Sigmoid colon (tissue), 7 donors: Measurements from ENCODE around the gene STXBP5. TPM values are rescaled to one million over a fixed set of nuclear protein-coding genes. Genes with fewer than 3 reads are reported as not detected.

Experiments used
- DNase-seq: peaks from one replicate; pipeline ENCODE4 v3.0.0-alpha.2; 2019
- H3K27ac ChIP-seq, 4 donors: fragments of 200-600 bp; sonication (generic); one replicate each; pipeline ENCODE4 v1.5.1; 2016 to 2019; ENCODE audit warnings: mild to moderate bottlenecking in 1 of 4
- H3K27me3 ChIP-seq, 3 donors: fragments of 200-600 bp; sonication (generic); one replicate each; pipeline ENCODE4 v1.5.1; 2019; ENCODE audit warnings: mild to moderate bottlenecking in 1 of 3
- H3K36me3 ChIP-seq, 4 donors: fragments of 200-600 bp; sonication (generic); one replicate each; pipeline ENCODE4 v1.5.1; 2016 to 2019
- H3K4me1 ChIP-seq, 4 donors: fragments of 200-600 bp; sonication (generic); one replicate each; pipeline ENCODE4 v1.5.1; 2017 to 2019
- H3K4me3 ChIP-seq, 4 donors: fragments of 200-600 bp; sonication (generic); one replicate each; pipeline ENCODE4 v1.5.1; 2017 to 2019; ENCODE audit warnings: mild to moderate bottlenecking in 2 of 4, moderate library complexity in 1 of 4
- H3K9me3 ChIP-seq, 4 donors: fragments of 200-600 bp in 3 of 4; sonication (generic) in 3 of 4; one replicate each; pipeline versions ENCODE4 v1.5.1 to v1.6.1; 2013 to 2019
- EP300 ChIP-seq, 4 donors: sonication (generic); formaldehyde crosslinking; IDR thresholded peaks; one replicate each; pipeline ENCODE4 v1.6.1; 2017; ENCODE audit warnings: antibody characterized with exemption in 4 of 4
- POLR2A ChIP-seq, 2 donors: fragments of 450-650 bp; IDR thresholded peaks; one replicate each; pipeline ENCODE4 v1.6.1; 2016; ENCODE audit warnings: antibody characterized with exemption in 2 of 2, mild to moderate bottlenecking in 2 of 2, moderate library complexity in 2 of 2
- POLR2AphosphoS5 ChIP-seq, 4 donors: sonication (generic); formaldehyde crosslinking; IDR thresholded peaks; one replicate each; pipeline ENCODE4 v1.6.1; 2017; ENCODE audit warnings: antibody characterized with exemption in 4 of 4
- WGBS, 2 donors: extraction: QIAGEN DNeasy Blood & Tissue Kit; methylation state at CpG; one replicate each; pipeline ENCODE4 v1.1.7; 2013; 5-methylcytosine and 5-hydroxymethylcytosine counted together
- intact Hi-C: fragments of 100-400 bp; cut with DNase I; formaldehyde crosslinking; loops from one replicate; pipeline ENCODE4 v1.15.1; 2023
- polyA plus RNA-seq, 3 donors: library from polyadenylated mRNA; stranded (reverse); fragments of 200-250 nt; gene quantifications; one replicate each; pipeline ENCODE4 v1.2.3, GENCODE V29; 2013
- total RNA-seq, 4 donors: library from RNA; depleted of rRNA; stranded (reverse); fragments of >200 nt; gene quantifications; one replicate each; pipeline ENCODE4 v1.1.0, GENCODE V29; 2016
- TF ChIP-seq, protein P1 (sequence below), 4 experiments: fragments of 450-650 bp in 3 of 4; fragments of 200-600 bp in 1 of 4; IDR thresholded peaks; one replicate each; pipeline ENCODE4 v1.5.1; 2016 to 2019; ENCODE audit warnings: antibody characterized with exemption in 4 of 4, mild to moderate bottlenecking in 3 of 4, moderate library complexity in 2 of 4
- donor health status: healthy with polysubstance abuse.
- donor health status: Bipolar disorder and iron deficiency.
- donor health status: healthy.

STXBP5 gene
- 10 to 100 TPM; 24.2 to 34.3 (median 31.8) TPM for total RNA-seq
- polyA plus RNA-seq: 10 to 100 TPM; 16.0 to 20.8 (median 18.0) TPM

DNA sequence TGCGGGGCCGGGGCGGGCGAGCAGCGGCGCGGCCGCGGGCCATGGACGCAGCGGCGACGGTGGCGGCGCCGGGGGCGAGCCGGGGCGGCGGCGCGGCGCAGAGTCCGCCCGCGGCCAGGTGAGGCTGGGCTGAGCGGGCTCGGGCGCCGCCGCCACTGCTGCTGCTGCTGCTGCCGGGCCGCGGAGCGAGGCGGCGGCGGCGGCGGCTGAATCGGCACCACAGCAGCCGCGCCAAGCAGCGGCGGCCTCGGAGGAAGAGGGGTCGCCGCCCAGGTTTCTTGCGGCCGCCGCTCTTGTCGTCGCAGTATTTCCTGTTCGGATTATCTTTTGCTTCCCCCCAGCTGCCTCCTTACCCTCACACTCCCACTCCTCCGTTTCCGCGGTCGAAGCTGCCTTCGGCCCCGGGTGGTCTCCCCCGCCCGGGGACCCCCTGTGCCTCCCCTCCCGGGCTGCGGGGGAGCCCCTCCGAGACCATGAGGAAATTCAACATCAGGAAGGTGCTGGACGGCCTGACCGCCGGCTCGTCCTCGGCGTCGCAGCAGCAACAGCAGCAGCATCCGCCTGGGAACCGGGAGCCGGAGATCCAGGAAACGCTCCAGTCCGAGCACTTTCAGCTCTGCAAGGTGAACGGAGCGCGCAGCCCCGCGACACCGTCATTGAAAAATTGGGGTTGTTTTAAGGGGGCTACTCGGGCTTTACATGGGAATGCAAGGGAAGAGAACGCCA, at the start of gene STXBP5:
TSS of gene STXBP5 (plus strand) at position 358 of the 726 bp plus-strand sequence. CDS start at position 474, 116 bp downstream.
- H3K4me3 ChIP-seq: peak within 1 kb of the TSS; percentile 66 to 91 (median 86)
- peak within 1 kb of the TSS; percentile 93 to 98 (median 96) for H3K27ac ChIP-seq
- H3K36me3 ChIP-seq: no peaks in the 10 kb centered on the region
- 0 to 1% methylated on average over 85 of the region's 85 CpGs for WGBS, 2 donors
- H3K27me3 ChIP-seq: no peaks in the 10 kb centered on the region
- H3K9me3 ChIP-seq: no peaks in the 10 kb centered on the region
- intact Hi-C loops: loop anchor here (5.0 to 10.0 kb wide), 4 partner anchors 78 to 1469 kb away; partner anchors contain the start of gene EPM2A
- DNase-seq: peak; percentile 81
- no peak for TF ChIP-seq POLR2A (IDR thresholded peaks at IDR 0.05)
- TF ChIP-seq EP300 (IDR thresholded peaks at IDR 0.05): no peak
- TF ChIP-seq, protein P1, sequence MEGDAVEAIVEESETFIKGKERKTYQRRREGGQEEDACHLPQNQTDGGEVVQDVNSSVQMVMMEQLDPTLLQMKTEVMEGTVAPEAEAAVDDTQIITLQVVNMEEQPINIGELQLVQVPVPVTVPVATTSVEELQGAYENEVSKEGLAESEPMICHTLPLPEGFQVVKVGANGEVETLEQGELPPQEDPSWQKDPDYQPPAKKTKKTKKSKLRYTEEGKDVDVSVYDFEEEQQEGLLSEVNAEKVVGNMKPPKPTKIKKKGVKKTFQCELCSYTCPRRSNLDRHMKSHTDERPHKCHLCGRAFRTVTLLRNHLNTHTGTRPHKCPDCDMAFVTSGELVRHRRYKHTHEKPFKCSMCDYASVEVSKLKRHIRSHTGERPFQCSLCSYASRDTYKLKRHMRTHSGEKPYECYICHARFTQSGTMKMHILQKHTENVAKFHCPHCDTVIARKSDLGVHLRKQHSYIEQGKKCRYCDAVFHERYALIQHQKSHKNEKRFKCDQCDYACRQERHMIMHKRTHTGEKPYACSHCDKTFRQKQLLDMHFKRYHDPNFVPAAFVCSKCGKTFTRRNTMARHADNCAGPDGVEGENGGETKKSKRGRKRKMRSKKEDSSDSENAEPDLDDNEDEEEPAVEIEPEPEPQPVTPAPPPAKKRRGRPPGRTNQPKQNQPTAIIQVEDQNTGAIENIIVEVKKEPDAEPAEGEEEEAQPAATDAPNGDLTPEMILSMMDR (IDR thresholded peaks at IDR 0.05): no peak
- peak in 3 of 4 donors; percentile 30 to 62 (median 50) for TF ChIP-seq POLR2AphosphoS5 (IDR thresholded peaks at IDR 0.05)
- H3K4me1 ChIP-seq: peaks cover 0 to 33% (median 18%) of the 10 kb centered on the region in 4 donors

DNA sequence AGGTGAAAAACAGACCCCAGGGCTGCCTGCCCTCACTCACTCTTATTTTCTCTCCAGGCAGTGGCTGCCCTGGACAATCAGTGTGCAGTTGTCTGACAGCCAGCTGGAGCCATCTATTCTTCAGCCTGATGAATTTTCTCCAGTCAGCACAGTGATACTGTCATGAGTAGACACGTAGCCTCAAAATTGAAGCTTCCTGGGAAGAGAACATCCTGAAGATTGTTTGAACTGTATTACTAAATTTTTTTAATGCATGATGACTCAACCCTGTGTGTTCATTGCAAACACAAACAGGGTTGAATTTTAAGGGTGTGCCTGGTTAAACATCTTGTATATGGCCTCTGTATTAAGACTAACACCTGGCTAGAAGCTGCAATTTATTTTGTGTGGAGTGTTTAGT, 49.8 kb upstream of the STXBP5 start:
- H3K27me3 ChIP-seq: no peaks in the 10 kb centered on the region
- no peak overlapping the region for H3K27ac ChIP-seq
- no peak overlapping the region for H3K4me3 ChIP-seq
- H3K4me1 ChIP-seq: no peaks in the 10 kb centered on the region
- 13 to 41% methylated on average over 1 of the region's 1 CpG for WGBS, 2 donors
- TF ChIP-seq EP300 (IDR thresholded peaks at IDR 0.05) (no peak), POLR2A (IDR thresholded peaks at IDR 0.05) (no peak), POLR2AphosphoS5 (IDR thresholded peaks at IDR 0.05) (no peak)
- TF ChIP-seq, protein P1 (IDR thresholded peaks at IDR 0.05): no peak
- no peaks in the 10 kb centered on the region for H3K9me3 ChIP-seq
- no peaks in the 10 kb centered on the region for H3K36me3 ChIP-seq
- DNase-seq: no peak
- intact Hi-C loops: no loop called here

DNA sequence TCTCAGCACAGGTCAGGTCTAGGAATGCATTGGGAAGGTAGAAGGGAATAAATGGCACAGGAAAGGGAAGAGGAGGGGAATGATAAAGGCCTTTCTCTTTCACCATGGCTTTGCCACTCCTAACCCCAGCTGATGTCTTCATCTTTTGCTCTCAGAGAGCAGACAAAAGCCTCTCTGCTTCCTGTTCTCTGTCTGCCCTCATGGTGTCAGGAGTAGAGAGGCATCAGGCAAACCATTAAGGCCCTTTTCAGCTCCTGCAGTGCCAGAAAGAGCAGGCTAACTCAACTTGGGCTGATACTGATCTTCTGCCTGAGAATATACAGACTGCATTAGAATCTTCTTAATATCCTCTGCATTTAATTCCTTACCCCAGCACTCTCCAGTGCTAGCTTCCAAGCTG, 48.0 kb upstream of the STXBP5 start:
- Histone ChIP-seq H3K4me3 (no peak overlapping the region), H3K4me1 (no peaks in the 10 kb centered on the region), H3K36me3 (no peaks in the 10 kb centered on the region), H3K27ac (no peak overlapping the region), H3K27me3 (no peaks in the 10 kb centered on the region), H3K9me3 (no peaks in the 10 kb centered on the region)
- no peak for DNase-seq
- TF ChIP-seq EP300 (IDR thresholded peaks at IDR 0.05): no peak
- TF ChIP-seq, protein P1 (IDR thresholded peaks at IDR 0.05): no peak
- no peak for TF ChIP-seq POLR2A (IDR thresholded peaks at IDR 0.05)
- TF ChIP-seq POLR2AphosphoS5 (IDR thresholded peaks at IDR 0.05): no peak
- intact Hi-C loops: no loop called here

DNA sequence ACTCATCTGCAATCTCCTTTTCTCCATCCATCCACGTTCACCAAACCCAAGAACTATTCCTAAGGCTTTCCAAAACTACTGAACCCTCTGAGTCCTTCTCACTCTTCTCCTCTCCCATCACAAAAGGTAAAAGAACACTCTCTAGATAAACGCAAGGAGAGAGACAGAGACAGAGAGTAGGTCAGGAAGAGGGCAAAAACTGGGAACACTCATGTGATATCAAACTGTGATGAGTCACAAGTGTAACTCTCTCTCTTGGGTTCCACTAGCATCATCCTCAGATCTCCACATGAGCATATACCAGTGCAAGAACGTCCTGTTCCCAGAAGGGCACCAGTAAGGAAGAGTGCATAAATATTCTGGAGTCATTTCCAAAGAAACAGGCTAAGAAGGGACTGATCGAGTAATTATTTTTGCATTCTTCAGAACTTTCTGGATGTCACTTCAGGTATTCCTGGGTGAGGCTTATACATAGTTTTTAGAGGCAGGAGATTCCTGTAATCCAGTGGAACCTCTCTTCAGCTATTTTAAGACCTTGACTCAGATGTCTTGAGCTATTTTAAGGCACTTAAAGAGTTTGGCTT, 47.3 kb upstream of the STXBP5 start:
- no peak for DNase-seq
- intact Hi-C loops: no loop called here
- Histone ChIP-seq H3K4me3 (no peak overlapping the region), H3K9me3 (no peaks in the 10 kb centered on the region), H3K27ac (no peak overlapping the region), H3K36me3 (no peaks in the 10 kb centered on the region), H3K4me1 (no peaks in the 10 kb centered on the region), H3K27me3 (no peaks in the 10 kb centered on the region)
- WGBS, 2 donors: 84 to 91% methylated on average over 4 of the region's 4 CpGs
- TF ChIP-seq POLR2A (IDR thresholded peaks at IDR 0.05) (no peak), POLR2AphosphoS5 (IDR thresholded peaks at IDR 0.05) (no peak), EP300 (IDR thresholded peaks at IDR 0.05) (no peak)
- TF ChIP-seq, protein P1 (IDR thresholded peaks at IDR 0.05): no peak
